DMS53 treated with DMSO at 0.1 percent for 48 hours (cell line): ENCODE results near the gene PPP1CB.

ENCODE experiments used
- DNase-seq: peaks from one replicate; lab custom pipeline; 2025; ENCODE audit not compliant: unreplicated experiment; lab: John Stamatoyannopoulos, UW

The PPP1CB gene

GRCh38 chr2:28751252-28751955 lies at the start of gene PPP1CB:
PPP1CB (plus strand) TSS chr2:28751830; CDS start chr2:28752125, 295 bp downstream.
- peak; percentile 89 for DNase-seq

- no peak for DNase-seq
Observed at GRCh38 chr2:28702415-28702861, 49.2 kb upstream of the PPP1CB start.

DNA sequence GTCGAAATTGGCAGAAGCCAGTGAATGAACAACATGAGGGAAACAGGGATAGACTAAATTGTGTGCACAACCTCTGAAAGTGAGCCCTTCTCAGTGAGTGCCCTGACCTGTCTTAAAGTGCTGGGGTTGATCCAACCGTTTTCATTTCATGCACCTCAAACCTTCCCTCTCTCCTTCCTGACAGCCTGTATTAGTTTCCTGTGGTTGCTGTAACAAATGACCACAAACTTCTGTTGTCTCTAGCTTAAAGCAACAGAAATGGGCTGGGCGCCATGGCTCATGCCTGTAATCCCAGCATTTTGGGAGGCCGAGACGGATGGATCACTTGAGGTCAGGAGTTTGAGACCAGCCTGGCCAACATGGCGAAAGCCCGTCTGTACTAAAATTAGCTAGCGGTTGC lies 48.8 kb upstream of the PPP1CB start:
- DNase-seq = no peak

DNA sequence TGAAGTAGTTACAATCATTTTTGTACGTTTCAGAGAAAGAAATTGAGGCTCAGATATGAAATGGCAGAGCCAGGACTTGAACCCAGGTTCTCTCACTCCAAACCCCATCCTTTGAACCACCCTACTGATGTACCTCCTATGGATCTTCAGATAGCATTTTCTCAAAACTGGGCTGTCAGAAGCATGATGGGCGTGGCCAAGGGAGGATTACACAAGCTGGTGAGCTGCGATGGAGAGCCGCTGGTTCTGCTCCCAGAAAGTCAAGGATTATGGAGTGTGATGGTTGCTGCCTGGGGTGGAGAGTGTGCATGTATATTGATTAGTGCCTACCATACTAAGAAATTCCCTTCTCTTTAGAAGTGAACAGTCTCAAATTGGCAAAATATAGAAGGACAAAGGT lies 47.0 kb upstream of the PPP1CB start:
- DNase-seq = no peak

- DNase-seq = no peak
Observed at GRCh38 chr2:28705751-28706440, 45.7 kb upstream of the PPP1CB start.

DNA sequence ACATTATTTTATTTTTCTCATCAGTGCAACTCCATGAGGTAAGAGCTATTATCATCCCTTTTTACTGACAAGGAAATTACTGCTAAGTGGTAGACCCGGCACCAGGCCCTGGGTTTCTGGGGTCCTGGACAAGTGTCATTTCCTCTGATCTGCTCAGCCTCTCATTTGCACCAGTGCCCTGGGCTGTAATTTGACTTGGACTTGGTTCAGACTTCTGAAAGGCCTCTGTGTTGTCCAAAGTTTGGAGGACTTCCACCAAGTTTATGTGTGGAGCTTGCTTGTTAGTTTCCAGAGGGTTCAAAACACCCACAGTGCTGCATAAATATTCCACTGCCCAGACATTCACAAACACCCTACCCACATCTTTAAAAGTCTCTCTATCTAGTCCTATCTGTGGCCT lies 44.0 kb upstream of the PPP1CB start:
- DNase-seq = no peak

- no peak for DNase-seq
Observed at GRCh38 chr2:28709101-28709500, 42.5 kb upstream of the PPP1CB start.

DNA sequence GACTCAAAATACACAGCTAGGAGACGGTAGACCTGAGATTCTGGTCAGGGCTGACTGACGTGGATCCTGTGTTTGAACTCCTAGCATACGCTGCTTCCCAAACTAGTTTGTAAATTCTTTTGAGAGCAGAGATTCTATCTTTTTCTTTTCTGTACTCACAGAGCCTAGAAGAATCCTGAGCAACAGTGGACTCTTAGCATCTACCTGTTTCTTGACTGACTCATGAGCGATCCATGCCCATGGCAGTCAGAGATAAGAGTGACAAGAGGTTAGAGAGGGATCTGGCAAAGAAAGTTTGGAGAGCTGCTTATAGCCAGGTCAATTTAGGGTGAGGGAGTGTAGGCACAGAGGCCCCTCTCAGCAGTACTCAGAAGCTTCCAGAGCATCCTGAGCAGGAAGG lies 41.1 kb upstream of the PPP1CB start:
- no peak for DNase-seq

DNA sequence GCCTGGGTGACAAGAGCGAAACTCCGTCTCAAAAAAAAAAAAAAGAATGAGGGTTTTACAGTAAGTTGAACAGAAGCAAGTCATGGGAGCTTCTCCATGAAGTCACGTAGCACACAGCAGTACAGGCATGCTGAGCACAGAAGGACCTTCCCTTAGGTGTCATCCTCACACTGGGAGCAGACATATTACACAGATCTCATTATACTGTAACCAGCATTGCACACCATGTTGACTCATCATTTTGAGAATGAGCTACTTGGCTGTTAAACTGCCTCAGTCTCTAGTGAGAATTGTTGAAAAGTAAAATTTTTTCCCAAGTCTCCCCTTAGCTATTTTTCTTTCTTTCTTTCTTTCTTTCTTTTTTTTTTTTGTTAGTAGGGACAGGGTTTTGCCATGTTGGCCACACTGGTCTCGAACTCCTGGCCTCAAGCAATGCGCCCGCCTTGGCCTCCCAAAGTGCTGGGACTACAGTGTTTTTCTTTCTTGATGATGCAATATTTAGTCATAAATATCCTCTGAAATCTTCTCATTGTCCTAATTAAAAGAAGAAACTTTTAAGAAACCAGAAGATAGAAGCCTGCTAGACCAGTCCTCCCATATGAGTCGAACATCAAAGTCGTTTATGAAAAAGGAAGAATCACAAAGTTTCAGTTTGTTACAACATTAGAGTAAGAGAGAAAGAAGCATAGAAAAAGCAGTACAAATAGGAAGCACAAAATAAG lies 37.9 kb upstream of the PPP1CB start:
- DNase-seq = no peak

GRCh38 chr2:28716265-28716865 lies 35.3 kb upstream of the PPP1CB start:
- DNase-seq = peak; percentile 87

DNA sequence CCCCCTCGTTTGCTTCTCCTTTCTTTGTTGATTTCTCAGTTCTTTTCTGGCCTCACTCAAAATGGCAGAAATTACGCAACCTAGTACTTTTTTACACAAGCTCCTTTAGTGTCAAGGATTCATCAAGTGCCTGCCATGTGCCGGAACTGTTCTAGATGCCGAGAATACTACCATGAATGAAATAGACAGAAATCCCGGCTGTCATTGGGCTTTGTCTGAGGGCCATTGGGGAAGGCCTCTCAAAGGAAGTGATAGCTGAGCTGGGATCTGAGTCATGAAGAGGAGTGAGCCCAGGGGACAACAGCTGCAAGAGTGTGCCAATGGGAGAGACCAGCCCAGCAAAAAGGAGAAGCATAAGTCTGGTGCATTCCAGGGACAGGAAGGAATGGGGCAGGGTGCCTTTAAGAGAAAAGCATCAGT lies 34.3 kb upstream of the PPP1CB start:
- peak; percentile 54 for DNase-seq

- no peak for DNase-seq
Observed at GRCh38 chr2:28720345-28720744, 31.3 kb upstream of the PPP1CB start.

- DNase-seq = no peak
Observed at GRCh38 chr2:28721601-28722191, 29.9 kb upstream of the PPP1CB start.

DNA sequence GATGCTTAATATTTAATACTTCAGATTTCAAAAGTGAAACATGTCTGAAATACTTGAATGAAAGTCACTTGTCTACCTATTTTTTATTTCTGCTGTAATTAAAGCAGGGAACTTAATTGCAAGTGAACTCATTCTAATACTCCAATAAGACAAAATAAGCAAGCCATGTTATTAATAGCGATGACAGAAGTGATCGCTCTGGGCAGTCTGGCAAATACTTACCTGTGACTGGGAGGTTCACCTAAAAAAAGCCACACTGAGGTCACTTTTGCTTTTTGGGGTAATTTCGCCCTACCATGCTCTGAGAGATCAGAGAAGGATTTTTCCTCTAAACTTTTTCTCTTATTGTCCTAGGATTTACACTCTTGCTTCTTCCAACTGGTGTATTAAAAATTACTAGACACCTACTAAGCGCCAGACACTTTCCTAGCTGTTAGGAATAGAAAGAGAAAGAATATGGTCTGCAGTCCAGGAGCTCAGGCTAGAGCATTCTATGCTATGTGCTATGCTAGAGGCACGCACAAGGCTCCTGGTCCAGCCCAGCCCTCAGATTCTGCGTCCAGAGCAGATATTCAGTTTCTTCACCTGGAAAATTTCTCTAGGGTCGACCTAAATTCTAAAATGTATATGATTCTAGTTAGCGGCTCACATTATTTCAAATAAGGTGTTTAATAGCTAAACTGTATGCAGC lies 26.5 kb upstream of the PPP1CB start:
- DNase-seq = no peak

DNA sequence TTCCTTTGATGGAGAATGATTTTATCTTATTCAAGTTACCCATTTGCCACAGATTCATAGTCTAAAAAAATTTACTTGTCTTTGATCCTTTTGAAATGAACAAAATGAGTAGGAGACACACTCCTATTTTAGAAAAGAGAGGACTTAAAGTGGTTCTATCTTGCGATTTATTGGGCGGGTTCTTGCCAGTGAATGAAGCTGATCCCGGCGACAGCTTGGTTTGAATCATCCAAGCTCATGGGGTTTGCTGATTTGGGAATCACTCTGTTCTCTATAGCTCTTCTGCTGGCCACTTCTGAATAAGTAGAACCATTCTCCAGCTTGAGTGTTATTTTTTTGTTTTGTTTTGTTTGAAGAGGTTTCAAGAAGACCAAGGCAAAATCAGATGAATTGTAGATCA lies 25.5 kb upstream of the PPP1CB start:
- no peak for DNase-seq

GRCh38 chr2:28729698-28730097 lies 21.9 kb upstream of the PPP1CB start:
- DNase-seq = no peak

GRCh38 chr2:28730641-28731146 lies 20.9 kb upstream of the PPP1CB start:
- DNase-seq = no peak

DNA sequence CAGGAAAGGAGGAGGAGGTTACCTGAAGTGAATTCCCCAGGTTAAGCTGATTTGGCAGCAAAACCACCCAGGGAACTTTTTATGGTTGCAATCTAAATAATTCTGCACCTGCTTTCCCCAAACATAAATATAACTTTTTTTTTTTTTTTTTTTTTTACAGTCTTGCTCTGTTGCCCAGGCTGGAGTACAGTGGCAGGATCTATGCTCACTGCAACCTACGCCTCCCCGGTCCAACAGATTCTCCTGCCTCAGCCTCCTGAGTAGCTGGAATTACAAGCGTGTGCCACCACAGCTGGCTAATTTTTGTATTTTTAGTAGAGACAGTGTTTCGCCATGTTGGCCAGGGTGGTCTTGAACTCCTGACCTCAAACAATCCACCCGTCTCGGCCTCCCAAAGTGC lies 16.1 kb upstream of the PPP1CB start:
- DNase-seq = no peak

GRCh38 chr2:28736034-28736433 lies 15.6 kb upstream of the PPP1CB start:
- DNase-seq = peak; percentile 6

GRCh38 chr2:28737655-28738054 lies 14.0 kb upstream of the PPP1CB start:
- DNase-seq = no peak
